Suprapubic skin (tissue), 4 donors: ENCODE results near the gene G6PC3. TPM values are rescaled to one million over a fixed set of nuclear protein-coding genes. Genes with fewer than 3 reads are reported as not detected.

Experiments used
- DNase-seq, 2 donors: peaks; one replicate each; pipeline ENCODE4 v3.0.0-alpha.2; 2019; ENCODE audit warnings: low spot score in 2 of 2
- H3K27ac ChIP-seq: fragments of 200-600 bp; sonication (generic); one replicate; pipeline ENCODE4 v1.5.1; 2019
- H3K27me3 ChIP-seq: fragments of 200-600 bp; sonication (generic); one replicate; pipeline ENCODE4 v1.5.1; 2019
- H3K36me3 ChIP-seq: fragments of 200-600 bp; sonication (generic); one replicate; pipeline ENCODE4 v1.5.1; 2019
- H3K4me1 ChIP-seq: fragments of 200-600 bp; sonication (generic); one replicate; pipeline ENCODE4 v1.5.1; 2019
- H3K4me3 ChIP-seq: fragments of 200-600 bp; sonication (generic); one replicate; pipeline ENCODE4 v1.5.1; 2019; ENCODE audit warnings: mild to moderate bottlenecking
- H3K9me3 ChIP-seq: fragments of 200-600 bp; sonication (generic); one replicate; pipeline ENCODE4 v1.5.1; 2019
- EP300 ChIP-seq: sonication (generic); formaldehyde crosslinking; IDR thresholded peaks from one replicate; pipeline ENCODE4 v1.6.1; 2017; ENCODE audit warnings: antibody characterized with exemption
- POLR2A ChIP-seq, 2 donors: fragments of 450-650 bp; IDR thresholded peaks; one replicate each; pipeline ENCODE4 v1.6.1; 2017; ENCODE audit warnings: antibody characterized with exemption in 2 of 2, mild to moderate bottlenecking in 2 of 2, moderate library complexity in 2 of 2
- POLR2AphosphoS5 ChIP-seq, 3 donors: sonication (generic); formaldehyde crosslinking; IDR thresholded peaks; one replicate each; pipeline ENCODE4 v1.6.1; 2017; ENCODE audit warnings: antibody characterized with exemption in 3 of 3
- WGBS: methylation state at CpG from one replicate; pipeline ENCODE4 v1.1.5; 2018; 5-methylcytosine and 5-hydroxymethylcytosine counted together
- total RNA-seq, 4 donors: library from RNA; depleted of rRNA; stranded (reverse); fragments of >200 nt; gene quantifications; one replicate each; pipeline ENCODE4 v1.1.0, GENCODE V29; 2016
- TF ChIP-seq, protein P1 (sequence below), 2 donors: fragments of 200-600 bp in 1 of 2; fragments of 450-650 bp in 1 of 2; sonication (generic) in 1 of 2; IDR thresholded peaks; one replicate each; pipeline ENCODE4 v1.5.1; 2016 to 2019; ENCODE audit warnings: antibody characterized with exemption in 2 of 2, mild to moderate bottlenecking in 1 of 2, moderate library complexity in 1 of 2

G6PC3 gene
- total RNA-seq, 4 donors from 2014 or later = 12.7 to 20.4 (median 15.4) TPM

- WGBS = 80% methylated on average over 7 of the region's 7 CpGs
- no peaks in the 10 kb centered on the region for H3K9me3 ChIP-seq
- no peaks in the 10 kb centered on the region for H3K27me3 ChIP-seq
- H3K4me3 ChIP-seq = no peak overlapping the region
- H3K4me1 ChIP-seq = peaks cover 21% of the 10 kb centered on the region
- DNase-seq = no peak
- TF ChIP-seq POLR2A (IDR thresholded peaks at IDR 0.05) = no peak
- TF ChIP-seq EP300 = no peak
- TF ChIP-seq, protein P1, sequence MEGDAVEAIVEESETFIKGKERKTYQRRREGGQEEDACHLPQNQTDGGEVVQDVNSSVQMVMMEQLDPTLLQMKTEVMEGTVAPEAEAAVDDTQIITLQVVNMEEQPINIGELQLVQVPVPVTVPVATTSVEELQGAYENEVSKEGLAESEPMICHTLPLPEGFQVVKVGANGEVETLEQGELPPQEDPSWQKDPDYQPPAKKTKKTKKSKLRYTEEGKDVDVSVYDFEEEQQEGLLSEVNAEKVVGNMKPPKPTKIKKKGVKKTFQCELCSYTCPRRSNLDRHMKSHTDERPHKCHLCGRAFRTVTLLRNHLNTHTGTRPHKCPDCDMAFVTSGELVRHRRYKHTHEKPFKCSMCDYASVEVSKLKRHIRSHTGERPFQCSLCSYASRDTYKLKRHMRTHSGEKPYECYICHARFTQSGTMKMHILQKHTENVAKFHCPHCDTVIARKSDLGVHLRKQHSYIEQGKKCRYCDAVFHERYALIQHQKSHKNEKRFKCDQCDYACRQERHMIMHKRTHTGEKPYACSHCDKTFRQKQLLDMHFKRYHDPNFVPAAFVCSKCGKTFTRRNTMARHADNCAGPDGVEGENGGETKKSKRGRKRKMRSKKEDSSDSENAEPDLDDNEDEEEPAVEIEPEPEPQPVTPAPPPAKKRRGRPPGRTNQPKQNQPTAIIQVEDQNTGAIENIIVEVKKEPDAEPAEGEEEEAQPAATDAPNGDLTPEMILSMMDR (IDR thresholded peaks at IDR 0.05) = no peak
- TF ChIP-seq POLR2AphosphoS5 (IDR thresholded peaks at IDR 0.05) = no peak
- peaks cover 84% of the 10 kb centered on the region for H3K36me3 ChIP-seq
- no peak overlapping the region for H3K27ac ChIP-seq
Observed at GRCh38 chr17:44084921-44085320, 14.4 kb downstream of the G6PC3 start.

- TF ChIP-seq POLR2A (IDR thresholded peaks at IDR 0.05) = no peak
- TF ChIP-seq, protein P1 (IDR thresholded peaks at IDR 0.05) = no peak
- TF ChIP-seq EP300 = no peak
- TF ChIP-seq POLR2AphosphoS5 (IDR thresholded peaks at IDR 0.05) = no peak
- H3K27ac ChIP-seq = no peak overlapping the region
- WGBS = 59% methylated on average over 3 of the region's 5 CpGs
- DNase-seq = no peak
- no peak overlapping the region for H3K4me3 ChIP-seq
- peaks cover 87% of the 10 kb centered on the region for H3K36me3 ChIP-seq
- no peaks in the 10 kb centered on the region for H3K27me3 ChIP-seq
- no peaks in the 10 kb centered on the region for H3K9me3 ChIP-seq
- peaks cover 21% of the 10 kb centered on the region for H3K4me1 ChIP-seq
Observed at GRCh38 chr17:44085908-44086307, 15.4 kb downstream of the G6PC3 start.

- TF ChIP-seq POLR2AphosphoS5 (IDR thresholded peaks at IDR 0.05) = no peak
- TF ChIP-seq, protein P1 (IDR thresholded peaks at IDR 0.05) = no peak
- no peak for TF ChIP-seq POLR2A (IDR thresholded peaks at IDR 0.05)
- TF ChIP-seq EP300 = no peak
- peaks cover 92% of the 10 kb centered on the region for H3K36me3 ChIP-seq
- DNase-seq = no peak
- H3K27ac ChIP-seq = peak overlapping the region; percentile 71
- WGBS = 40% methylated on average over 12 of the region's 23 CpGs
- no peak overlapping the region for H3K4me3 ChIP-seq
- no peaks in the 10 kb centered on the region for H3K27me3 ChIP-seq
- H3K4me1 ChIP-seq = peaks cover 21% of the 10 kb centered on the region
- H3K9me3 ChIP-seq = no peaks in the 10 kb centered on the region
Observed at GRCh38 chr17:44086364-44087311, 16.1 kb downstream of the G6PC3 start.

- Histone ChIP-seq H3K4me1 (peaks cover 21% of the 10 kb centered on the region), H3K27me3 (no peaks in the 10 kb centered on the region), H3K27ac (peak overlapping the region; percentile 14), H3K4me3 (no peak overlapping the region), H3K36me3 (peaks cover 92% of the 10 kb centered on the region), H3K9me3 (no peaks in the 10 kb centered on the region)
- TF ChIP-seq POLR2AphosphoS5 (IDR thresholded peaks at IDR 0.05) (no peak), POLR2A (IDR thresholded peaks at IDR 0.05) (no peak), EP300 (no peak)
- TF ChIP-seq, protein P1 (IDR thresholded peaks at IDR 0.05) = no peak
- DNase-seq = no peak
- 49% methylated on average over 6 of the region's 8 CpGs for WGBS
Observed at GRCh38 chr17:44087319-44087718, 16.8 kb downstream of the G6PC3 start.

DNA sequence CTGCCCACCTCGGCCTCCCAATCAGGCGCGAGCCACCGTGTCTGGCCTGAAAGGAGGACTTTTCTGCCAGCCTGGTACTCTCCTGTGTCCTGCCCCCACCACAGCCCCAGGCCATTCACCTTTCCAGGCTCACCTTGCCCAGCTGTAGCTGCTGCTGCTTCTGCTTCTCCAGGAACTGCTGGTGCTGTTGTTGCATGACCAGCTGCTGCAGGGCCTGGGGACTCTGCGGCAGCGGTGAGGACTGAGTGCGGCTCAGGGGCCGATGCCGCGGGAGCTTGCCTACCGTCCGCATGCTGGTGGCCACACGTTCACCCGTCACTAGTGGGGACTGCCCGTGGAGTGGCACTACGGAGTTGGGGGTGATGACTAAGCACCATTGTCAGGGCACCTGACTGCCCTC is 17.7 kb downstream of the G6PC3 start:
- no peak overlapping the region for H3K27ac ChIP-seq
- no peaks in the 10 kb centered on the region for H3K9me3 ChIP-seq
- H3K27me3 ChIP-seq = no peaks in the 10 kb centered on the region
- peaks cover 92% of the 10 kb centered on the region for H3K36me3 ChIP-seq
- H3K4me3 ChIP-seq = no peak overlapping the region
- H3K4me1 ChIP-seq = peaks cover 21% of the 10 kb centered on the region
- DNase-seq = no peak
- TF ChIP-seq POLR2A (IDR thresholded peaks at IDR 0.05) (no peak), POLR2AphosphoS5 (IDR thresholded peaks at IDR 0.05) (no peak), EP300 (no peak)
- TF ChIP-seq, protein P1 (IDR thresholded peaks at IDR 0.05) = no peak
- 100% methylated on average over 3 of the region's 16 CpGs for WGBS
